BLaER1 (cell line): ENCODE data around the gene DMBX1.

Experiments used
- H3K27ac ChIP-seq: shearing (Covaris generic); formaldehyde crosslinking; 2 replicates; pipeline ENCODE4 v1.8.1; 2022
- H3K27me3 ChIP-seq: shearing (Covaris generic); formaldehyde crosslinking; 2 replicates; pipeline ENCODE4 v1.8.1; 2022
- H3K36me3 ChIP-seq: shearing (Covaris generic); formaldehyde crosslinking; 2 replicates; pipeline ENCODE4 v1.8.1; 2022
- H3K4me1 ChIP-seq: shearing (Covaris generic); formaldehyde crosslinking; 2 replicates; pipeline ENCODE4 v1.8.1; 2022
- H3K4me2 ChIP-seq: shearing (Covaris generic); formaldehyde crosslinking; 2 replicates; pipeline ENCODE4 v1.8.1; 2022
- H3K4me3 ChIP-seq: shearing (Covaris generic); formaldehyde crosslinking; 2 replicates; pipeline ENCODE4 v1.8.1; 2022
- H3K9ac ChIP-seq: shearing (Covaris generic); formaldehyde crosslinking; 2 replicates; pipeline ENCODE4 v1.8.1; 2022
- H3K9me3 ChIP-seq: shearing (Covaris generic); formaldehyde crosslinking; 2 replicates; pipeline ENCODE4 v1.8.1; 2022
- H4K20me1 ChIP-seq: shearing (Covaris generic); formaldehyde crosslinking; 2 replicates; pipeline ENCODE4 v1.8.1; 2022
- Cebpa-rat ChIP-seq: shearing (Covaris generic); IDR thresholded peaks from 2 replicates; pipeline ENCODE4 v1.8.1; 2022

DMBX1 gene

DNA sequence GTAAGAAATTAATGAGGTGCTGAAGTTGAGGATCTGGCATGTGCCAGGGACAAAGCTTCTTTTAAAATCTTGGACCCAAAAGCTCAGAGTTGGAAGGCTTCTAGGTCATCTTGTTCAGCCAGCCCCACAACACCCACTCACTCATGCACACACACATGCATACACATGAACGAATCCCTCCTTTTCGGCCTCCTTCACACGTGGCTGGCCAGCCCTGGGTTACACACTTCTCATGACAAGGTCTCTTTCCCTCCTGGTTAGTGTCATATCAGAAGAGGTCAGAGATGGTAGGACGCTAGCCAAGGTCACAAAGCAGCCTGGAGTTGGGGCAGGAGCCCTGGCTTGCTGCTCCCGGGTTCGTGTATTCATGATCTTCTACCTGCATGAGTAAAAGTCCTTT is 6.9 kb downstream of the DMBX1 start:
- Histone ChIP-seq H3K36me3 (no peaks in the 10 kb centered on the region), H3K4me2 (no peak overlapping the region), H3K9ac (no peak overlapping the region), H3K9me3 (no peaks in the 10 kb centered on the region), H3K4me1 (peaks cover 5% of the 10 kb centered on the region; the same call in 1 of the 2 replicates), H4K20me1 (peaks cover 30% of the 10 kb centered on the region), H3K27me3 (peaks cover 48% of the 10 kb centered on the region), H3K4me3 (no peak overlapping the region), H3K27ac (no peak overlapping the region)
- TF ChIP-seq Cebpa-rat: no peak

DNA sequence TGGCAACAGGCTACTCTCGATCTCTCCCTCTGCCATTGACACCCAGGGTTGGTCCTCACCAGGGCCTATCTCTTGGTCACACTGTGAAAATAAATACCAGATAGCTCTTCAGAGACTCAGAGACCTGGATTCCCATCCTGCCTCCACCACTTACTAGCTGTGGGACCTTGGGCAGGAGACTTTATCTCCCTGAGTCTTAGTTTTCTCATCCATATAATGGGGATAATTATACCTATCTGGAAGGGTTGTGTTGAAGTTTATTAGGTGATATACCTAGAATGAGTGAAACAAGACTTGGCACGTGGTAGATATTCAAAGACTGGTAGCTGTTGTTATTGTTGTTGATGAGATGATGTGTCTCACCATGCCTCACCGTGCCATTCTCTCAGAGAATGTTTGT is 7.4 kb downstream of the DMBX1 start:
- no peak for TF ChIP-seq Cebpa-rat
- Histone ChIP-seq H3K27ac (no peak overlapping the region), H3K27me3 (peaks cover 43% of the 10 kb centered on the region), H3K4me1 (peaks cover 5% of the 10 kb centered on the region; the same call in 1 of the 2 replicates), H3K9me3 (no peaks in the 10 kb centered on the region), H3K4me2 (no peak overlapping the region), H3K36me3 (no peaks in the 10 kb centered on the region), H3K9ac (no peak overlapping the region), H3K4me3 (no peak overlapping the region), H4K20me1 (peaks cover 25% of the 10 kb centered on the region)

DNA sequence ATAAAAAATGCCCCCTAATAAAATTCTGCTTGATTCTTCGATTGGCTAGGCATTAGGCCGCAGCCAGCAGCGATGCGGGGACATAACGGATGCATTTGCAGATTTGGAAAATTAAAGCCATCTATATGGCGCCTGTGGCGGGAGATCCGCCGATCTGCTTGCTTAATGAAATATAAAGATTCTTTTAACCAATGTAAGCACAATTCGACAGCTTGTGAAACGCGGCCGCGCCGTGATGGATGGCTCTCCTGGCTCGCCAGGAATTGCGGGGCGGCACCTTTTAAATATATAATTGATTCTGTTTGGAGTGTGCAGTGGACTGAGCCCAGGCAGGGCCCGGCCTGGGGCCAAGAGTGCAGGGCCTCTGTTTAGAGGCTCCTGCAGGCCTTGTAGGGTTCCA is 8.0 kb downstream of the DMBX1 start:
- Histone ChIP-seq H3K9ac (no peak overlapping the region), H4K20me1 (peaks cover 19% of the 10 kb centered on the region; the same call in 1 of the 2 replicates), H3K36me3 (no peaks in the 10 kb centered on the region), H3K4me3 (no peak overlapping the region), H3K27me3 (peaks cover 37% of the 10 kb centered on the region), H3K4me1 (peaks cover 5% of the 10 kb centered on the region; the same call in 1 of the 2 replicates), H3K9me3 (no peaks in the 10 kb centered on the region), H3K4me2 (no peak overlapping the region), H3K27ac (no peak overlapping the region)
- no peak for TF ChIP-seq Cebpa-rat

DNA sequence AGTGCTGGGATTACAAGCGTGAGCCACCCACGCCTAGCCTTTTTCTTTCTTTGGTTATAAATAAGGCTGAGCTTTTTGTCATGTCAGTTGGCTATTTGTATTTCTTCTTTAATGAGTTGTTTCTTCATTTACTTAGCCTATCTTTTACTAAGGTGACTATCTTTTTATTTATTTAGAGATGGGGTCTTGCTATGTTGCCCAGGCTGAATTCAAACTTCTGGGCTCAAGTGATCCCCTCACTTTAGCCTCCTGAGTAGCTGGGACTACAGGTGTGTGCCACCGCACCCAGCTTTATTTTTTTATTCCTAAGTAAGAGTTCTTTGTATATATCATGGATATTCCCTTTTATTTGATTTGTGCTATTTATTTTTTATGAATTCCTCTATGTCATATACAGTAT is 11.9 kb downstream of the DMBX1 start:
- no peak overlapping the region for H3K4me3 ChIP-seq
- no peaks in the 10 kb centered on the region for H4K20me1 ChIP-seq
- no peak overlapping the region for H3K27ac ChIP-seq
- no peaks in the 10 kb centered on the region for H3K9me3 ChIP-seq
- H3K4me2 ChIP-seq: no peak overlapping the region
- TF ChIP-seq Cebpa-rat: no peak
- H3K4me1 ChIP-seq: peaks cover 5% of the 10 kb centered on the region; the same call in 1 of the 2 replicates
- no peak overlapping the region for H3K9ac ChIP-seq
- H3K36me3 ChIP-seq: no peaks in the 10 kb centered on the region
- H3K27me3 ChIP-seq: 0 out of 2 replicates have a peak, but pooled peaks cover 1% of the 10 kb centered on the region

DNA sequence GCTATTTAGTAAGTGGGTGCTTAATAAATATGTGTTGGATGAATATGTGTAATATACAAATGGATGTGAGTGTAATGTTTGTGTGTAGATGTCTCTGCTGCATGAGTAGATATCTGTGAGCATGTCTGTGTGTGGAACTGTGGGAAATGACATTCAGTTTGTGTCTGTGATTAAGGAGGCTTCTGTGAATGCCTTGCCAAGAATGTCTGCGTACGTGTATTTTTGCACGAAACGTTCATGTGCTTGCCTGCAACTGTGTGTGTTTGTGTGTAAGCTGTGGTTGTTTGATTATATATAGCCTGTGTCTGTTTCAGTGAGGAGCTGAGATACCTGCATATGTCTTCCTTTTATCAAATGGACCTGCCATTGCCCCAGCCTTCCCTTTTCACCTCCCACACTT is 13.8 kb downstream of the DMBX1 start:
- no peak overlapping the region for H3K9ac ChIP-seq
- no peaks in the 10 kb centered on the region for H3K27me3 ChIP-seq
- H3K9me3 ChIP-seq: no peaks in the 10 kb centered on the region
- H4K20me1 ChIP-seq: no peaks in the 10 kb centered on the region
- no peaks in the 10 kb centered on the region for H3K36me3 ChIP-seq
- H3K27ac ChIP-seq: no peak overlapping the region
- no peak for TF ChIP-seq Cebpa-rat
- H3K4me2 ChIP-seq: no peak overlapping the region
- peaks cover 5% of the 10 kb centered on the region; the same call in 1 of the 2 replicates for H3K4me1 ChIP-seq
- H3K4me3 ChIP-seq: no peak overlapping the region

DNA sequence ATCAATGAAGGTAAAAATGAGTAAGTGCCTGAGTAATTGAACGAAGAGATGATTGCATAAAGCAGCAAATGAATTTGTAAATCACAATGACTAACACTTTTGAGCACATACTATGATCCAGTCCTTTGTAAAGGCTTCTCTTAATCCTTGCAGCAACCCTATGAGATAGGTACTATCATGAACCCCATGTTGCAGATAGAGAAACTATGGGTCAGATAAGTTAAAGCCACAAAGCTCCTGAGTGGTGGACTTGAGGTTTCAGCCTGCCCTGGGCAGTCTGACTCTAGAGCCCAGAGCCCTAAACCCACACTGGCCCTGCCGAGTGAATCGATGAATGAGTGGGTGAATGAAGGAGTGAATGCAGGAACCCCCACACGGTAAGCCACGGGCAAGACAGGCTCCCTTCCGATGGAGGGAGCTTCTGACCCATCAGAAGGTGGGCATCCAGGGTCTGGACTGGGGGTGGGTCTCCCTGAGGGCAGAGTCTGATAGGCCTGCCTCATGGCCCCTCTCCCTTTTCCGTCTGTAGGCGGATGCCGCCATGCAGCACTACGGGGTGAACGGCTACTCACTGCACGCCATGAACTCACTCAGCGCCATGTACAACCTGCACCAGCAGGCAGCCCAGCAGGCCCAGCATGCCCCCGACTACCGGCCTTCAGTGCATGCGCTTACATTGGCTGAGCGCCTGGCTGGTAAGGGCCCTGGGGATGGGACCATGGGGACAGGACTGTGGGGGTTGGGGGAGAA is 17.0 kb downstream of the DMBX1 start:
- H3K27ac ChIP-seq: no peak overlapping the region
- no peak overlapping the region for H3K4me2 ChIP-seq
- H3K9ac ChIP-seq: no peak overlapping the region
- no peaks in the 10 kb centered on the region for H3K4me1 ChIP-seq
- H3K4me3 ChIP-seq: no peak overlapping the region
- no peak for TF ChIP-seq Cebpa-rat
- no peaks in the 10 kb centered on the region for H3K27me3 ChIP-seq
- no peaks in the 10 kb centered on the region for H3K36me3 ChIP-seq
- H4K20me1 ChIP-seq: no peaks in the 10 kb centered on the region
- no peaks in the 10 kb centered on the region for H3K9me3 ChIP-seq

DNA sequence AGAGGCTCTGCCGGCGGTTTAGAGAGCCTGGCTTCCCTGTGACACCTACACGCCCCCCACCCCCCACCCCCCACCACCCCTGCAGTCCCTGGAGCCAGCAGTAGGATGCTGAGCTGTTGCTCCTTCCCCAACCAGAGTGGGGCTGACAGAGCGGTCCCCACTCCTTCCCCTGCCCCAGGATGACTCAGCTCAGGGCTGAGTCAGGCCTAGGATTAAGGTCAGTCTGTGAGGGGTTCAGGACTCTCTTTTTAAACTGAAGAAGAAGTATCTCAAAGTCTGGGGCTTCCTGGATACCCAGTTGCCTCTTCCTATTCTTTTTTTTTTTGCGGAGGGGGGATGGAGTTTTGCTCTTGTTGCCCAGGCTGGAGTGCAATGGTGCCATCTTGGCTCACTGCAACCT is 19.1 kb downstream of the DMBX1 start:
- no peak overlapping the region for H3K27ac ChIP-seq
- H3K4me1 ChIP-seq: no peaks in the 10 kb centered on the region
- H3K36me3 ChIP-seq: no peaks in the 10 kb centered on the region
- H4K20me1 ChIP-seq: no peaks in the 10 kb centered on the region
- no peak for TF ChIP-seq Cebpa-rat
- no peak overlapping the region for H3K4me3 ChIP-seq
- H3K27me3 ChIP-seq: no peaks in the 10 kb centered on the region
- H3K9ac ChIP-seq: no peak overlapping the region
- H3K9me3 ChIP-seq: no peaks in the 10 kb centered on the region
- no peak overlapping the region for H3K4me2 ChIP-seq

DNA sequence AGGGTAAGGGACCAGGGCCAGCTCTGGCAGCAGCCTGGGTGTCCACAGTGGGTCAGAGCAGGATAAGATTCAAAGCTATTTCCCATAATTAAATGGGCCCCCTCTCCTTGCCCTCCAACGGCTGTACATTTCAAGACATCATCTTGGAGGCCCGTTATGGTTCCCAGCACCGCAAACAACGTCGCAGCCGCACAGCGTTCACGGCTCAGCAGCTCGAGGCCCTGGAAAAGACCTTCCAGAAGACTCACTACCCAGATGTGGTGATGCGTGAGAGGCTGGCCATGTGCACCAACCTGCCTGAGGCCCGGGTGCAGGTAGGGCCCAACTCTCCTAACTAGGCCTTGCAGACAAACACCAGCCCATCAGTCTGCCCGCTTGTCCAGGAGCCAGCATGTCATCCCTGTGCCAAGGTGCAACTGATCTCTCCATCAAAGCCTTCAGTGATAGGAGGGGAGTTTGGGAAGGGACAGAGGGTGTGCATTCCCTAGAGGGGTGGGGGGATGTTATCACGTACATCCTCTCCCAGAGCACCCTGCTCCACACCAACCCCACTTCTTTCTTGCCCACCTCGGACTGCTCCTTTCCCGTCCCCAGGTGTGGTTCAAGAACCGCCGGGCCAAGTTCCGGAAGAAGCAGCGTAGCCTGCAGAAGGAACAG is 20.8 kb downstream of the DMBX1 start:
- Histone ChIP-seq H3K4me2 (no peak overlapping the region), H3K27me3 (no peaks in the 10 kb centered on the region), H3K4me3 (no peak overlapping the region), H3K36me3 (no peaks in the 10 kb centered on the region), H3K9me3 (no peaks in the 10 kb centered on the region), H3K27ac (no peak overlapping the region), H3K9ac (no peak overlapping the region), H4K20me1 (no peaks in the 10 kb centered on the region), H3K4me1 (no peaks in the 10 kb centered on the region)
- TF ChIP-seq Cebpa-rat: no peak

DNA sequence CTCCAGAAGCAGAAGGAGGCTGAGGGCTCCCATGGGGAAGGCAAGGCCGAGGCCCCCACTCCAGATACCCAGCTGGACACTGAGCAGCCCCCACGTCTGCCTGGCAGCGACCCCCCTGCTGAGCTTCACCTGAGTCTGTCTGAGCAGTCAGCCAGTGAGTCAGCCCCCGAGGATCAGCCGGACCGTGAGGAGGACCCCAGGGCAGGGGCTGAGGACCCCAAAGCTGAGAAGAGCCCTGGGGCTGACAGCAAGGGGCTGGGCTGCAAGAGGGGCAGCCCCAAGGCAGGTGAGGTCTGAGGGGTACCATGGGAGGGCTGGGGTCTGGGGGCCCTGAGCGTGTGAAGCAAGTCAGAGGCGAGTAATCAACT is 21.3 kb downstream of the DMBX1 start:
- H3K4me3 ChIP-seq: no peak overlapping the region
- H3K36me3 ChIP-seq: no peaks in the 10 kb centered on the region

DNA sequence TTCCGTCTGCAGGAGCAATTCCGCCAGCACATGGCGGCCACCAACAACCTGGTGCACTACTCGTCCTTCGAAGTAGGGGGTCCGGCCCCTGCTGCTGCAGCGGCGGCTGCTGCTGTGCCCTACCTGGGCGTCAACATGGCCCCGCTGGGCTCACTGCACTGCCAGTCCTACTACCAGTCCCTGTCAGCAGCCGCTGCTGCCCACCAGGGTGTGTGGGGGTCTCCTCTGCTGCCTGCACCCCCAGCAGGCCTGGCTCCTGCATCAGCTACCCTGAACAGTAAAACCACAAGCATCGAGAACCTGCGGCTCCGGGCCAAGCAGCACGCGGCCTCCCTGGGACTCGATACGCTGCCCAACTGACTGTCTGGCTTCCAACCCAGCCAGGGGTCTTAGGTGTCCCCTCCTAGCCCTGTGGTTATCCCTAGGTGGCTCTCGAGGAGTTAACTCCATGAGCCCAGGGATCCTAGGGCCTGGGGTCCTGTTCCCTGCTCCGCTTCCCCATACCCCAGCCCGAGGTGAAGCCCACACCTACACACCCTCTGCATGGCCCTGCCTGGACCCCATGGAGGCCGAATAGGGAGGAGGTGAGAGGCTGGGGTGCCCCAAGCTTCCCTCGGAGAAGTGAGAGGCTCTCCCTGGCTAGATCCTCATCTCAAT is 22.6 kb downstream of the DMBX1 start:
- no peak overlapping the region for H3K4me3 ChIP-seq
- no peaks in the 10 kb centered on the region for H4K20me1 ChIP-seq
- H3K9ac ChIP-seq: no peak overlapping the region
- no peaks in the 10 kb centered on the region for H3K36me3 ChIP-seq
- H3K27ac ChIP-seq: no peak overlapping the region
- no peak overlapping the region for H3K4me2 ChIP-seq
- TF ChIP-seq Cebpa-rat: no peak
- no peaks in the 10 kb centered on the region for H3K9me3 ChIP-seq
- no peaks in the 10 kb centered on the region for H3K4me1 ChIP-seq
- H3K27me3 ChIP-seq: peaks cover 4% of the 10 kb centered on the region; the same call in 1 of the 2 replicates

More for the DNA sequence above, 21.3 kb downstream of the DMBX1 start:
- Histone ChIP-seq H3K4me1 (no peaks in the 10 kb centered on the region), H3K4me2 (no peak overlapping the region), H3K9me3 (no peaks in the 10 kb centered on the region), H3K27ac (no peak overlapping the region), H3K9ac (no peak overlapping the region), H3K27me3 (no peaks in the 10 kb centered on the region), H4K20me1 (no peaks in the 10 kb centered on the region)
- TF ChIP-seq Cebpa-rat: no peak
